CD14-positive monocyte (primary cell): ENCODE results near the gene HOXD10. TPM values are rescaled to one million over a fixed set of nuclear protein-coding genes. Genes with fewer than 3 reads are reported as not detected.

Experiments used
- DNase-seq, 3 donors: peaks; one replicate each; pipeline ENCODE4 v3.0.0-alpha.2; 2011 to 2022
- H2AFZ ChIP-seq: 2 replicates; pipeline ENCODE4 v1.6.0; 2012; ENCODE audit warnings: mild to moderate bottlenecking, low read depth, low read length, inconsistent platforms; ENCODE audit not compliant: insufficient read depth, poor library complexity, severe bottlenecking
- H3K27ac ChIP-seq, 2 donors: 1 replicate in 1 of 2; 2 replicates in 1 of 2; pipeline ENCODE4 v1.5.1; 2012 to 2013; ENCODE audit warnings: low read length in 2 of 2, control low read depth in 1 of 2, inconsistent platforms in 1 of 2, low read depth in 1 of 2, mild to moderate bottlenecking in 1 of 2
- H3K27me3 ChIP-seq, 2 donors: one replicate each; pipeline versions ENCODE4 v1.6.0 to v1.6.1; 2011 to 2013; ENCODE audit warnings: low read length in 2 of 2; ENCODE audit not compliant: control insufficient read depth in 2 of 2, insufficient read depth in 2 of 2
- H3K36me3 ChIP-seq, 2 donors: replicated peaks in 1 of 2; 1 replicate in 1 of 2; 2 replicates in 1 of 2; pipeline versions ENCODE4 v1.5.1 to v1.6.1; 2012 to 2013; ENCODE audit warnings: low read length in 2 of 2, control low read depth in 1 of 2, inconsistent platforms in 1 of 2, mild to moderate bottlenecking in 1 of 2; ENCODE audit not compliant: insufficient read depth in 2 of 2, control insufficient read depth in 1 of 2
- H3K4me1 ChIP-seq, 2 donors: 1 replicate in 1 of 2; 2 replicates in 1 of 2; pipeline versions ENCODE4 v1.5.1 to v1.6.1; 2012 to 2013; ENCODE audit warnings: low read length in 2 of 2, control low read depth in 1 of 2, inconsistent platforms in 1 of 2, mild to moderate bottlenecking in 1 of 2, moderate library complexity in 1 of 2; ENCODE audit not compliant: insufficient read depth in 2 of 2, control insufficient read depth in 1 of 2
- H3K4me2 ChIP-seq: replicated peaks from 2 replicates; pipeline ENCODE3; 2012; ENCODE audit warnings: low read length, moderate library complexity, mild to moderate bottlenecking; ENCODE audit not compliant: poor library complexity, severe bottlenecking; ENCODE audit errors: extremely low read depth
- H3K4me3 ChIP-seq, 3 experiments: fragments of 200-600 bp in 1 of 3; sonication (generic) in 1 of 3; replicated peaks in 1 of 3; 1 replicate in 2 of 3; 2 replicates in 1 of 3; pipeline ENCODE4 v1.5.1; 2011 to 2013; ENCODE audit warnings: low read length in 3 of 3, mild to moderate bottlenecking in 3 of 3, control low read depth in 2 of 3, low read depth in 2 of 3, inconsistent platforms in 1 of 3, moderate library complexity in 1 of 3
- H3K79me2 ChIP-seq: 2 replicates; pipeline ENCODE4 v1.6.0; 2012; ENCODE audit warnings: mild to moderate bottlenecking, control low read depth, inconsistent platforms, low read length, moderate library complexity; ENCODE audit not compliant: insufficient read depth
- H3K9ac ChIP-seq: 2 replicates; pipeline ENCODE4 v1.6.0; 2017; ENCODE audit warnings: low read length, mild to moderate bottlenecking; ENCODE audit not compliant: insufficient read depth, poor library complexity, severe bottlenecking
- H3K9me3 ChIP-seq, 2 donors: replicated peaks in 1 of 2; 1 replicate in 1 of 2; 2 replicates in 1 of 2; pipeline versions ENCODE4 v1.5.1 to v1.6.1; 2012 to 2013; ENCODE audit warnings: low read length in 2 of 2, control low read depth in 1 of 2; ENCODE audit not compliant: control insufficient read depth in 1 of 2, insufficient read depth in 1 of 2
- H4K20me1 ChIP-seq: 2 replicates; pipeline ENCODE4 v1.6.0; 2012; ENCODE audit warnings: mild to moderate bottlenecking, low read length, control low read depth, moderate library complexity; ENCODE audit not compliant: insufficient read depth
- H3K27ac Mint-ChIP-seq, 7 donors: one replicate each; pipeline ENCODE4 v1.8.0; 2020; ENCODE audit warnings: mild to moderate bottlenecking in 7 of 7, mixed read lengths in 7 of 7, moderate library complexity in 6 of 7, inconsistent platforms in 2 of 7
- H3K27me3 Mint-ChIP-seq, 3 donors: one replicate each; pipeline ENCODE4 v1.8.0; 2021 to 2022; ENCODE audit warnings: low read depth in 3 of 3, mild to moderate bottlenecking in 3 of 3, mixed read lengths in 3 of 3, moderate library complexity in 3 of 3, inconsistent platforms in 1 of 3
- H3K36me3 Mint-ChIP-seq, 2 donors: one replicate each; pipeline ENCODE4 v1.8.0; 2020; ENCODE audit warnings: mixed read lengths in 2 of 2, inconsistent platforms in 1 of 2, mild to moderate bottlenecking in 1 of 2
- H3K4me1 Mint-ChIP-seq: one replicate; pipeline ENCODE4 v1.8.0; 2020; ENCODE audit warnings: mild to moderate bottlenecking, mixed read lengths
- H3K4me3 Mint-ChIP-seq, 2 donors: one replicate each; pipeline ENCODE4 v1.8.0; 2020; ENCODE audit warnings: mild to moderate bottlenecking in 2 of 2, mixed read lengths in 2 of 2, moderate library complexity in 1 of 2
- H3K9me3 Mint-ChIP-seq, 7 donors: one replicate each; pipeline ENCODE4 v1.8.0; 2020 to 2022; ENCODE audit warnings: mixed read lengths in 7 of 7, mild to moderate bottlenecking in 6 of 7, moderate library complexity in 6 of 7, inconsistent platforms in 2 of 7
- CTCF ChIP-seq: fragments of 200-600 bp; IDR thresholded peaks from one replicate; pipeline ENCODE4 v1.8.0; 2022; ENCODE audit warnings: antibody characterized with exemption, mild to moderate bottlenecking
- WGBS: methylation state at CpG from one replicate; pipeline ENCODE4 v1.1.5; 2013; ENCODE audit warnings: missing lambda C conversion rate; ENCODE audit not compliant: insufficient coverage; 5-methylcytosine and 5-hydroxymethylcytosine counted together
- intact Hi-C, 2 donors: fragments of 100-400 bp; cut with micrococcal nuclease; formaldehyde crosslinking; loops; one replicate each; pipeline versions ENCODE4 v1.15.0 to v1.15.1; 2023
- polyA plus RNA-seq, 3 donors: library from polyadenylated mRNA; depleted of rRNA in 1 of 3; unstranded in 2 of 3; stranded (reverse) in 1 of 3; fragments of 300-500 nt in 2 of 3; fragments of >200 nt in 1 of 3; fragmentation: Illumina TruSeq in 2 of 3; gene quantifications; 1 replicate in 2 of 3; 2 replicates in 1 of 3; pipeline ENCODE4 v1.2.3, GENCODE V29; 2012 to 2021

Gene HOXD10
- polyA plus RNA-seq, 3 donors: not detected

GRCh38 chr2:176081376-176081836, 35.2 kb upstream of the HOXD10 start:
- Histone ChIP-seq H3K9ac (no peak overlapping the region), H3K79me2 (no peaks in the 10 kb centered on the region), H3K4me3 (no peak overlapping the region), H3K4me1 (peaks cover 0 to 20% of the 10 kb centered on the region in 2 donors), H3K27ac (no peak overlapping the region), H4K20me1 (no peaks in the 10 kb centered on the region), H2AFZ (no peak overlapping the region), H3K36me3 (no peaks in the 10 kb centered on the region), H3K9me3 (peaks cover 8 to 78% of the 10 kb centered on the region in 2 donors), H3K4me2 (no peak overlapping the region), H3K27me3 (peaks cover 91 to 96% of the 10 kb centered on the region in 2 donors)
- intact Hi-C loops: loop anchor here in 1 of 2 donors (5.0 kb wide), 1 partner anchor 41 kb away; the partner anchor contains the start of gene HOXD9
- 5% methylated on average over 6 of the region's 17 CpGs for WGBS
- Mint-ChIP-seq H3K27me3 (peaks cover 85 to 95% (median 92%) of the 10 kb centered on the region in 3 donors), H3K36me3 (peaks cover 8 to 13% of the 10 kb centered on the region in 2 donors), H3K9me3 (peaks cover 10 to 52% (median 36%) of the 10 kb centered on the region in 7 donors), H3K27ac (no peak overlapping the region), H3K4me1 (peaks cover 31% of the 10 kb centered on the region), H3K4me3 (peak overlapping the region in 1 of 2 donors; percentile 85)
- TF ChIP-seq CTCF: no peak
- no peak for DNase-seq

- peaks cover 8 to 16% of the 10 kb centered on the region in 2 donors for H3K36me3 Mint-ChIP-seq
- no peak for DNase-seq
- no peak overlapping the region for H3K9ac ChIP-seq
- intact Hi-C loops: loop anchor here in 1 of 2 donors (5.0 kb wide), 1 partner anchor 40 kb away; the partner anchor contains the start of gene HOXD9
- H4K20me1 ChIP-seq: no peaks in the 10 kb centered on the region
- H3K4me1 Mint-ChIP-seq: peaks cover 32% of the 10 kb centered on the region
- no peak overlapping the region for H3K27ac Mint-ChIP-seq
- WGBS: 5% methylated on average over 54 of the region's 62 CpGs
- H3K4me3 ChIP-seq: no peak overlapping the region
- peaks cover 10 to 55% (median 36%) of the 10 kb centered on the region in 7 donors for H3K9me3 Mint-ChIP-seq
- no peaks in the 10 kb centered on the region for H3K36me3 ChIP-seq
- H3K4me3 Mint-ChIP-seq: peak overlapping the region in 1 of 2 donors; percentile 85
- no peak overlapping the region for H3K27ac ChIP-seq
- peaks cover 91 to 96% of the 10 kb centered on the region in 2 donors for H3K27me3 ChIP-seq
- TF ChIP-seq CTCF: no peak
- peaks cover 0 to 20% of the 10 kb centered on the region in 2 donors for H3K4me1 ChIP-seq
- peaks cover 86 to 96% (median 92%) of the 10 kb centered on the region in 3 donors for H3K27me3 Mint-ChIP-seq
- peaks cover 8 to 80% of the 10 kb centered on the region in 2 donors for H3K9me3 ChIP-seq
- no peaks in the 10 kb centered on the region for H3K79me2 ChIP-seq
- no peak overlapping the region for H2AFZ ChIP-seq
- no peak overlapping the region for H3K4me2 ChIP-seq
These were observed 34.6 kb upstream of the HOXD10 start for GRCh38 chr2:176081837-176082524.
